OCI-LY7 (cell line): ENCODE measurements around the gene DPYD. TPM values are rescaled to one million over a fixed set of nuclear protein-coding genes. Genes with fewer than 3 reads are reported as not detected.

Experiments
- BruUV-seq: library from RNA; stranded (reverse); fragments of 400-500 nt; replicated peaks from 2 replicates; lab custom pipeline; 2021; lab: Mats Ljungman, UMichigan
- CTCF ChIA-PET: fragments of 300-600 bp; sonication (Branson Sonifier 250); formaldehyde crosslinking; loops from one replicate; lab custom pipeline; 2022; ENCODE audit warnings: antibody characterized with exemption; ENCODE audit not compliant: unreplicated experiment; lab: Charles Lee
- POLR2A ChIA-PET: fragments of 300-600 bp; sonication (Branson Sonifier 250); formaldehyde crosslinking; loops from one replicate; lab custom pipeline; 2022; ENCODE audit warnings: antibody characterized with exemption; lab: Charles Lee
- DNase-seq: peaks from one replicate; pipeline ENCODE4 v3.0.0-alpha.2; 2015; ENCODE audit warnings: low spot score
- H2AFZ ChIP-seq: fragments of 200-600 bp; sonication (generic), shearing (Covaris generic); 2 replicates; pipeline ENCODE4 v1.6.1; 2014; ENCODE audit warnings: mild to moderate bottlenecking, antibody characterized with exemption, low read length, moderate library complexity
- H3K27ac ChIP-seq: fragments of 200-600 bp; sonication (generic); 2 replicates; pipeline ENCODE4 v1.5.1; 2014; ENCODE audit warnings: mixed run types, low read depth, mild to moderate bottlenecking, moderate library complexity, low read length, inconsistent platforms; ENCODE audit not compliant: poor library complexity, severe bottlenecking
- H3K36me3 ChIP-seq: fragments of 200-600 bp; sonication (generic); 2 replicates; pipeline ENCODE4 v1.6.1; 2014; ENCODE audit warnings: mild to moderate bottlenecking, antibody characterized with exemption, low read length, moderate library complexity, mixed read lengths; ENCODE audit not compliant: insufficient read depth
- H3K4me1 ChIP-seq: fragments of 200-600 bp; sonication (generic); 2 replicates; pipeline ENCODE4 v1.5.1; 2014; ENCODE audit warnings: mild to moderate bottlenecking, low read length; ENCODE audit not compliant: insufficient read depth, poor library complexity, severe bottlenecking
- H3K4me2 ChIP-seq: fragments of 200-600 bp; sonication (generic); 2 replicates; pipeline ENCODE4 v1.6.1; 2014; ENCODE audit warnings: mild to moderate bottlenecking, low read length
- H3K4me3 ChIP-seq: fragments of 200-600 bp; sonication (generic); 2 replicates; pipeline ENCODE4 v1.5.1; 2014; ENCODE audit warnings: mild to moderate bottlenecking, low read depth, low read length; ENCODE audit not compliant: poor library complexity, severe bottlenecking
- H3K79me2 ChIP-seq: fragments of 200-600 bp; sonication (generic); 2 replicates; pipeline ENCODE4 v1.6.1; 2016; ENCODE audit warnings: low read depth, mild to moderate bottlenecking, low read length, moderate library complexity, mixed read lengths; ENCODE audit not compliant: insufficient read depth
- H3K9me2 ChIP-seq: fragments of 200-600 bp; sonication (generic); 2 replicates; pipeline ENCODE4 v1.6.1; 2016; ENCODE audit warnings: mild to moderate bottlenecking, low read length, mixed read lengths; ENCODE audit not compliant: insufficient read depth
- H3K9me3 ChIP-seq: fragments of 200-600 bp; sonication (generic); 2 replicates; pipeline ENCODE4 v1.6.1; 2014; ENCODE audit warnings: mild to moderate bottlenecking, mixed run types, low read length, mixed read lengths
- H4K20me1 ChIP-seq: fragments of 200-600 bp; sonication (generic); 2 replicates; pipeline ENCODE4 v1.6.1; 2014; ENCODE audit warnings: mild to moderate bottlenecking, antibody characterized with exemption, low read length, moderate library complexity, mixed read lengths; ENCODE audit not compliant: insufficient read depth
- CTCF ChIP-seq: fragments of 200-600 bp; sonication (generic); conservative IDR thresholded peaks from 2 replicates; pipeline ENCODE4 v1.5.1; 2014; ENCODE audit warnings: mild to moderate bottlenecking, antibody characterized with exemption, low read length, moderate library complexity, mixed read lengths
- EZH2phosphoT487 ChIP-seq: fragments of 200-600 bp; sonication (generic); IDR thresholded peaks from 2 replicates; pipeline ENCODE4 v1.6.1; 2018; ENCODE audit warnings: low read depth, borderline replicate concordance, mild to moderate bottlenecking, mixed run types, antibody characterized with exemption, low read length, moderate library complexity, mixed read lengths
- intact Hi-C: fragments of 100-400 bp; cut with micrococcal nuclease; formaldehyde crosslinking; loops from one replicate; pipeline ENCODE4 v1.10.0; 2022; ENCODE audit not compliant: unreplicated experiment
- total RNA-seq, 2 experiments: library from RNA; depleted of rRNA in 1 of 2; stranded (reverse); fragments of >200 nt in 1 of 2; shearing (Covaris generic) in 1 of 2; gene quantifications; 2 replicates each; pipeline ENCODE4 v1.2.3, GENCODE V29; 2014 to 2022

Gene DPYD
- total RNA-seq, 2 experiments from 2014 or later = 5.5 to 13.4 TPM

GRCh38 chr1:97787231-97787630, 133.6 kb downstream of the DPYD start:
- H3K4me3 ChIP-seq = no peak overlapping the region
- POLR2A ChIA-PET = interaction anchor here (0.9 to 1.6 kb wide), 2 partner anchors 9 to 11 kb away, joined by 3 to 7 read pairs; no protein-coding TSS in a partner anchor
- CTCF ChIA-PET = no interaction called here
- no peaks in the 10 kb centered on the region for H3K4me1 ChIP-seq
- no peak for TF ChIP-seq EZH2phosphoT487
- TF ChIP-seq CTCF = no peak
- H3K4me2 ChIP-seq = no peak overlapping the region
- no peaks in the 10 kb centered on the region for H3K9me2 ChIP-seq
- DNase-seq = no peak
- no peak overlapping the region for H2AFZ ChIP-seq
- H4K20me1 ChIP-seq = no peaks in the 10 kb centered on the region
- no peaks in the 10 kb centered on the region for H3K79me2 ChIP-seq
- no TSS peak for BruUV-seq
- intact Hi-C loops = no loop called here
- no peak overlapping the region for H3K27ac ChIP-seq
- no peaks in the 10 kb centered on the region for H3K36me3 ChIP-seq
- H3K9me3 ChIP-seq = no peaks in the 10 kb centered on the region

- Histone ChIP-seq H3K27ac (no peak overlapping the region), H2AFZ (no peak overlapping the region), H4K20me1 (no peaks in the 10 kb centered on the region), H3K79me2 (no peaks in the 10 kb centered on the region), H3K9me3 (no peaks in the 10 kb centered on the region), H3K4me3 (no peak overlapping the region), H3K36me3 (no peaks in the 10 kb centered on the region), H3K4me1 (no peaks in the 10 kb centered on the region), H3K9me2 (no peaks in the 10 kb centered on the region), H3K4me2 (no peak overlapping the region)
- no peak for TF ChIP-seq EZH2phosphoT487
- TF ChIP-seq CTCF = no peak
- DNase-seq = no peak
- BruUV-seq = no TSS peak
- ChIA-PET CTCF (no interaction called here), POLR2A (no interaction called here)
- intact Hi-C loops = no loop called here
Observed at GRCh38 chr1:97784661-97785060, 136.2 kb downstream of the DPYD start.

- ChIA-PET CTCF (no interaction called here), POLR2A (no interaction called here)
- no peak overlapping the region for H3K4me2 ChIP-seq
- no peak for DNase-seq
- H3K4me3 ChIP-seq = no peak overlapping the region
- no peaks in the 10 kb centered on the region for H3K4me1 ChIP-seq
- TF ChIP-seq EZH2phosphoT487 (no peak), CTCF (no peak)
- no peak overlapping the region for H2AFZ ChIP-seq
- no peaks in the 10 kb centered on the region for H3K36me3 ChIP-seq
- intact Hi-C loops = no loop called here
- H4K20me1 ChIP-seq = no peaks in the 10 kb centered on the region
- no peaks in the 10 kb centered on the region for H3K9me3 ChIP-seq
- H3K9me2 ChIP-seq = no peaks in the 10 kb centered on the region
- no TSS peak for BruUV-seq
- H3K79me2 ChIP-seq = no peaks in the 10 kb centered on the region
- H3K27ac ChIP-seq = no peak overlapping the region
Observed at GRCh38 chr1:97783751-97784150, 137.1 kb downstream of the DPYD start.
